Endothelial cell of umbilical vein (primary cell): Measurements from ENCODE around the gene PCDHGA10. TPM values are rescaled to one million over a fixed set of nuclear protein-coding genes. Genes with fewer than 3 reads are reported as not detected.

Experiments used
- BruUV-seq: library from RNA; stranded (reverse); fragments of 400-500 nt; replicated peaks from 2 replicates; lab custom pipeline; 2021; lab: Mats Ljungman, UMichigan
- CTCF ChIA-PET: fragments of 300-600, 350-600 bp; sonication (Branson Sonifier 250); formaldehyde crosslinking; loops from one replicate; lab custom pipeline; 2021; ENCODE audit warnings: antibody characterized with exemption, inconsistent platforms; lab: Charles Lee
- POLR2A ChIA-PET: fragments of 300-600, 350-600 bp; sonication (Branson Sonifier 250); formaldehyde crosslinking; loops from one replicate; lab custom pipeline; 2021; ENCODE audit warnings: antibody characterized with exemption, inconsistent platforms; lab: Charles Lee
- DNase-seq: peaks from one replicate; pipeline ENCODE4 v3.0.0-alpha.2; 2011; ENCODE audit warnings: low read depth, low spot score
- FAIRE-seq: peaks from 2 replicates; lab custom pipeline; 2011; peaks lifted over from hg19 to GRCh38; lab: Jason Lieb, UNC
- H2AFZ ChIP-seq: 2 replicates; pipeline ENCODE4 v1.6.0; 2012; ENCODE audit warnings: low read depth, low read length, control low read depth, inconsistent platforms
- H3K27ac ChIP-seq: 2 replicates; pipeline ENCODE4 v1.5.1; 2011; ENCODE audit warnings: low read depth, mild to moderate bottlenecking, control low read depth, low read length, moderate library complexity; ENCODE audit not compliant: insufficient read depth
- H3K27me3 ChIP-seq, 2 experiments: 2 replicates each; pipeline versions ENCODE4 v1.6.0 to v1.6.1; 2011; ENCODE audit warnings: low read length in 2 of 2, mixed read lengths in 1 of 2; ENCODE audit not compliant: control insufficient read depth in 2 of 2, insufficient read depth in 2 of 2
- H3K36me3 ChIP-seq, 2 experiments: 2 replicates in 1 of 2; 3 replicates in 1 of 2; pipeline ENCODE4 v1.5.1; 2011; ENCODE audit warnings: low read length in 2 of 2, mild to moderate bottlenecking in 1 of 2, moderate library complexity in 1 of 2; ENCODE audit not compliant: control insufficient read depth in 2 of 2, insufficient read depth in 2 of 2; ENCODE audit errors: extremely low read depth in 1 of 2
- H3K4me1 ChIP-seq: 3 replicates; pipeline ENCODE4 v1.5.1; 2011; ENCODE audit warnings: mild to moderate bottlenecking, low read length; ENCODE audit not compliant: control insufficient read depth, insufficient read depth; ENCODE audit errors: extremely low read depth
- H3K4me2 ChIP-seq: 2 replicates; pipeline ENCODE4 v1.6.1; 2011; ENCODE audit warnings: low read length, control low read depth, mixed read lengths; ENCODE audit not compliant: insufficient read depth
- H3K4me3 ChIP-seq, 3 experiments: fragments of 200-600 bp in 1 of 3; sonication (generic), shearing (Covaris generic) in 1 of 3; replicated peaks in 1 of 3; 2 replicates each; pipeline ENCODE4 v1.5.1; 2011 to 2016; ENCODE audit warnings: control low read depth in 3 of 3, low read length in 3 of 3, mild to moderate bottlenecking in 2 of 3, inconsistent platforms in 1 of 3, low read depth in 1 of 3, moderate library complexity in 1 of 3; ENCODE audit not compliant: insufficient read depth in 1 of 3
- H3K79me2 ChIP-seq: 2 replicates; pipeline ENCODE4 v1.6.0; 2012; ENCODE audit warnings: low read length, inconsistent platforms; ENCODE audit not compliant: control insufficient read depth, insufficient read depth
- H3K9ac ChIP-seq: replicated peaks from 2 replicates; pipeline ENCODE3; 2011; ENCODE audit warnings: low read length, control low read depth; ENCODE audit not compliant: insufficient read depth; ENCODE audit errors: extremely low read depth
- H3K9me1 ChIP-seq: replicated peaks from 3 replicates; pipeline ENCODE4 v1.6.0; 2011; ENCODE audit warnings: mild to moderate bottlenecking, low read length; ENCODE audit not compliant: control insufficient read depth, insufficient read depth; ENCODE audit errors: extremely low read depth
- H3K9me3 ChIP-seq: replicated peaks from 2 replicates; pipeline ENCODE4 v1.5.1; 2012; ENCODE audit warnings: low read length, inconsistent platforms; ENCODE audit not compliant: control insufficient read depth, insufficient read depth
- H4K20me1 ChIP-seq: replicated peaks from 2 replicates; pipeline ENCODE3; 2011; ENCODE audit warnings: mild to moderate bottlenecking, low read length; ENCODE audit not compliant: control insufficient read depth, insufficient read depth; ENCODE audit errors: extremely low read depth
- CTCF ChIP-seq, 2 donors: IDR thresholded peaks; 1 replicate in 1 of 2; 2 replicates in 1 of 2; pipeline ENCODE4 v1.5.1; 2011; ENCODE audit warnings: low read length in 2 of 2, mild to moderate bottlenecking in 2 of 2, moderate library complexity in 2 of 2, control low read depth in 1 of 2, inconsistent platforms in 1 of 2, low read depth in 1 of 2; ENCODE audit not compliant: insufficient read depth in 1 of 2; ENCODE audit errors: extremely low read depth in 1 of 2
- EZH2 ChIP-seq: IDR thresholded peaks from 2 replicates; pipeline ENCODE4 v1.6.1; 2012; ENCODE audit warnings: borderline replicate concordance, low read depth, mild to moderate bottlenecking, moderate library complexity, low read length, inconsistent platforms; ENCODE audit not compliant: severe bottlenecking
- FOS ChIP-seq: IDR thresholded peaks from 2 replicates; pipeline ENCODE4 v1.6.1; 2011; ENCODE audit warnings: mild to moderate bottlenecking, low read length, moderate library complexity, borderline replicate concordance; ENCODE audit not compliant: insufficient read depth
- GATA2 ChIP-seq: IDR thresholded peaks from 2 replicates; pipeline ENCODE4 v1.7.0; 2011; ENCODE audit warnings: low read depth, mild to moderate bottlenecking, moderate library complexity, mixed read lengths, low read length; ENCODE audit not compliant: insufficient read length, insufficient read depth
- JUN ChIP-seq: IDR thresholded peaks from 2 replicates; pipeline ENCODE4 v1.6.1; 2011; ENCODE audit warnings: borderline replicate concordance, low read depth; ENCODE audit not compliant: insufficient read length, insufficient read depth
- MAX ChIP-seq: IDR thresholded peaks from 2 replicates; pipeline ENCODE4 v1.6.1; 2011; ENCODE audit not compliant: insufficient read depth, insufficient read length
- MYC ChIP-seq: IDR thresholded peaks from one replicate; pipeline ENCODE4 v1.6.1; 2011; ENCODE audit warnings: mild to moderate bottlenecking, low read depth, low read length
- POLR2A ChIP-seq: IDR thresholded peaks from 2 replicates; pipeline ENCODE4 v1.6.1; 2012; ENCODE audit warnings: low read depth, mild to moderate bottlenecking, control low read depth, low read length
- POLR2AphosphoS5 ChIP-seq: IDR thresholded peaks from 2 replicates; pipeline ENCODE4 v1.6.1; 2012; ENCODE audit warnings: low read depth, mild to moderate bottlenecking, control low read depth, low read length, moderate library complexity; ENCODE audit not compliant: insufficient read depth
- dilution Hi-C: fragments of 300-500 bp; cut with MboI; formaldehyde crosslinking; loops from one replicate; pipeline ENCODE4 v1.15.0; 2019; ENCODE audit warnings: low sequenced_read_pairs; ENCODE audit not compliant: extremely low pct_ligation_motif_present
- intact Hi-C: fragments of 100-400 bp; cut with micrococcal nuclease; formaldehyde crosslinking; loops from one replicate; pipeline ENCODE4 v1.10.0; 2022
- polyA plus RNA-seq, 4 experiments: library from polyadenylated mRNA; depleted of rRNA in 3 of 4; stranded (reverse) in 3 of 4; unstranded in 1 of 4; fragments of >200 nt; gene quantifications; 2 replicates each; pipeline versions ENCODE4 v1.2.1 to v1.2.3, GENCODE V29; 2011 to 2012; ENCODE audit warnings: missing spikeins in 1 of 4
- total RNA-seq: library from RNA; stranded (reverse); gene quantifications from 2 replicates; pipeline ENCODE4 v1.2.3, GENCODE V29; 2021

PCDHGA10 gene
- total and polyA plus RNA-seq, 2 donors (not counting 3 experiments of a cell fraction or from before 2014, with no cell fraction given) = 3.6 to 4.4 TPM

DNA sequence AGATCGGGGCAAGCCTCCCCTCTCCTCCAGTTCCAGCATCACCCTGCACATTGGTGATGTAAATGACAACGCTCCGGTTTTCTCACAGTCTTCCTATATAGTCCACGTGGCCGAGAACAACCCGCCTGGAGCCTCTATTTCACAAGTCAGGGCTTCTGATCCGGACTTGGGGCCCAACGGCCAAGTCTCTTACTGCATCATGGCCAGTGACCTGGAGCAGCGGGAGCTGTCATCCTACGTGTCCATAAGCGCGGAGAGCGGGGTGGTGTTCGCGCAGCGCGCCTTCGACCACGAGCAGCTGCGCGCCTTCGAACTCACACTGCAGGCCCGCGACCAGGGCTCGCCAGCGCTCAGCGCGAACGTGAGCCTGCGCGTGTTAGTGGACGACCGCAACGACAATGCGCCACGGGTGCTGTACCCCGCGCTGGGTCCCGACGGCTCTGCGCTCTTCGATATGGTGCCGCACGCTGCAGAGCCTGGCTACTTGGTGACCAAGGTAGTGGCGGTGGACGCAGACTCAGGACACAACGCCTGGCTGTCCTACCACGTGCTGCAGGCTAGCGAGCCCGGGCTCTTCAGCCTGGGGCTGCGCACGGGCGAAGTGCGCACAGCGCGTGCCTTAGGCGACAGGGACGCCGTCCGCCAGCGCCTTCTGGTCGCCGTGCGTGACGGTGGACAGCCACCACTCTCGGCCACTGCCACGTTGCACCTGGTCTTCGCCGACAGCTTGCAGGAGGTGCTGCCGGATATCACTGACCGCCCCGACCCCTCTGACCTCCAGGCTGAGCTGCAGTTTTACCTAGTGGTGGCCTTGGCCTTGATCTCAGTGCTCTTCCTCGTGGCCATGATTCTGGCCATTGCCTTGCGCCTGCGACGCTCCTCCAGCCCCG, 23.4 kb upstream of the PCDHGA10 start:
- intact Hi-C loops = no loop called here
- DNase-seq (no peak), FAIRE-seq (no peak)
- Histone ChIP-seq H3K79me2 (no peaks in the 10 kb centered on the region), H3K4me1 (no peaks in the 10 kb centered on the region), H3K4me3 (no peak overlapping the region), H3K9me1 (no peaks in the 10 kb centered on the region), H3K27ac (no peak overlapping the region), H3K4me2 (no peak overlapping the region), H4K20me1 (no peaks in the 10 kb centered on the region), H2AFZ (no peak overlapping the region), H3K27me3 (peaks cover 31 to 77% of the 10 kb centered on the region in 2 experiments), H3K36me3 (no peaks in the 10 kb centered on the region), H3K9ac (no peak overlapping the region), H3K9me3 (peaks cover 2% of the 10 kb centered on the region)
- dilution Hi-C loops = no loop called here
- BruUV-seq = no TSS peak
- ChIA-PET CTCF (interaction anchor here (1.5 to 4.1 kb wide), 8 partner anchors 8 to 178 kb away, joined by 4 to 32 read pairs (median 6); partner anchors contain the start of genes PCDHGA10, PCDHGA12, PCDHGA4 and PCDHGA6), POLR2A (no interaction called here)
- no peak for TF ChIP-seq POLR2A
- TF ChIP-seq CTCF (IDR thresholded peaks at IDR 0.05; ENCODE audit: extremely low read depth in 1 of 2, insufficient read depth in 1 of 2, low read depth in 1 of 2, low read length in 2 of 2) = no peak
- no peak for TF ChIP-seq MYC
- TF ChIP-seq JUN = no peak
- no peak for TF ChIP-seq EZH2
- TF ChIP-seq GATA2 = no peak
- TF ChIP-seq POLR2AphosphoS5 = no peak
- no peak for TF ChIP-seq MAX
- no peak for TF ChIP-seq FOS
